Gastrocnemius medialis (tissue), 4 donors: ENCODE results near the gene HLA-A. TPM values are rescaled to one million over a fixed set of nuclear protein-coding genes. Genes with fewer than 3 reads are reported as not detected.
A peak's percentile ranks its signal among the peaks of the same experiment; 100 is the strongest.

Source experiments
- ATAC-seq, 2 donors: fragments of 150-250 bp; one replicate each; pipeline ENCODE4 v1.9.1; 2016
- DNase-seq, 2 donors: peaks; one replicate each; pipeline ENCODE4 v3.0.0-alpha.2; 2019
- H3K27ac ChIP-seq, 4 donors: fragments of 200-600 bp; sonication (generic); 1 replicate in 1 of 4; 2 replicates in 3 of 4; pipeline ENCODE4 v1.5.1; 2016 to 2018; ENCODE audit warnings: mild to moderate bottlenecking in 2 of 4, moderate library complexity in 1 of 4
- H3K27me3 ChIP-seq, 3 donors: fragments of 200-600 bp; sonication (generic) in 2 of 3; 1 replicate in 1 of 3; 2 replicates in 2 of 3; pipeline versions ENCODE4 v1.5.1 to v1.6.0; 2016 to 2019; ENCODE audit warnings: mild to moderate bottlenecking in 1 of 3, moderate library complexity in 1 of 3
- H3K36me3 ChIP-seq, 2 donors: fragments of 200-600 bp; sonication (generic) in 1 of 2; one replicate each; pipeline ENCODE4 v1.5.1; 2017 to 2018
- H3K4me1 ChIP-seq, 2 donors: fragments of 200-600 bp; sonication (generic) in 1 of 2; one replicate each; pipeline ENCODE4 v1.5.1; 2016 to 2017; ENCODE audit warnings: mild to moderate bottlenecking in 2 of 2
- H3K4me3 ChIP-seq, 4 donors: fragments of 200-600 bp; sonication (generic) in 3 of 4; 1 replicate in 1 of 4; 2 replicates in 3 of 4; pipeline ENCODE4 v1.5.1; 2016 to 2019; ENCODE audit warnings: mild to moderate bottlenecking in 2 of 4
- H3K9me3 ChIP-seq, 3 donors: fragments of 200-600 bp; sonication (generic) in 2 of 3; 1 replicate in 1 of 3; 2 replicates in 2 of 3; pipeline ENCODE4 v1.5.1; 2016 to 2019
- POLR2A ChIP-seq, 2 donors: fragments of 450-650 bp; IDR thresholded peaks; one replicate each; pipeline ENCODE4 v1.6.1; 2017; ENCODE audit warnings: antibody characterized with exemption in 2 of 2, mild to moderate bottlenecking in 2 of 2, moderate library complexity in 2 of 2
- in situ Hi-C, 4 donors: fragments of 200-750 bp; cut with MboI; loops; one replicate each; pipeline versions ENCODE4 v1.15.0 to v1.8.0; 2017; ENCODE audit warnings: low sequenced_read_pairs in 4 of 4
- intact Hi-C: fragments of 100-400 bp; cut with DNase I; formaldehyde crosslinking; loops from one replicate; pipeline ENCODE4 v1.15.1; 2023; ENCODE audit warnings: low total_unique reads
- total RNA-seq, 4 donors: library from RNA; depleted of rRNA; stranded (reverse); fragments of >200 nt; gene quantifications; one replicate each; pipeline versions ENCODE4 v1.1.0 to v1.2.3, GENCODE V29; 2016
- TF ChIP-seq, protein P1 (sequence below), 5 experiments: fragments of 450-650 bp in 3 of 5; fragments of 200-600 bp in 2 of 5; sonication (generic) in 2 of 5; IDR thresholded peaks in 4 of 5; conservative IDR thresholded peaks in 1 of 5; 1 replicate in 4 of 5; 2 replicates in 1 of 5; pipeline ENCODE4 v1.5.1; 2016 to 2019; ENCODE audit warnings: antibody characterized with exemption in 5 of 5, mild to moderate bottlenecking in 3 of 5, moderate library complexity in 3 of 5

Gene HLA-A
- total RNA-seq, 4 donors from 2014 or later, result 149 to 161 (median 154) TPM

DNA sequence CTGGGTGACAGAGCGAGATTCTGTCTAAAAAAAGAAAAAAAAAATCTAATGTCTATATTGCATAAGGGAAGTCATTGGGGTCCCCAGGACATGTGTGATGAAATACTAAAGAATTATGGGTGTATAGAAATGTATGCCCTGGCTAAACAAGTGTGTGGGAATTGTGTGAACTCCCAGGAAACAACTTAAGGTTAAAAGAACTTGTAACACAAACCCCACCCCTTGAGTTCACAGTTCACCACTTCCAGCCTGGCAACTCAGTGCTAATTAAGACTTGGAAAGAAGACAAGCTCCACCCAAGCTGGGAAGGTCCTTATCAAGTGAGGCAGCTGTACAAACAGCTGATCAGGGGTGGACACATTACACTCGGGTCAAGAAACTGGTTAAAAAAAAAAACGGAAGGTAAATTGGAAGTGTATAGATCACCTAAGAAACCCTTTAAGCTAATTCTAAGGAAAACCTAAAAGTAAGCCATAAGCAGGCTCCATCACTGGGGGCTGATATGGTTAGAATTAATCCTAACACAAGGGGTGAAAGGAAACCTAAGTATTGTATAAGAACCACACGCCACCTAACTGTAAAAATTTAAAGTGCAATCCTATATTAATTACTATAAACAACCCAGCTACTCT, 25.2 kb downstream of the HLA-A start:
- Histone ChIP-seq H3K36me3 (no peaks in the 10 kb centered on the region), H3K4me1 (peaks cover 38 to 44% of the 10 kb centered on the region in 2 donors), H3K27ac (peak overlapping the region in 3 of 4 donors; percentile 86 to 92 (median 88)), H3K27me3 (no peaks in the 10 kb centered on the region), H3K4me3 (peak overlapping the region in 1 of 4 donors; percentile 7), H3K9me3 (no peaks in the 10 kb centered on the region)
- TF ChIP-seq, protein P1, sequence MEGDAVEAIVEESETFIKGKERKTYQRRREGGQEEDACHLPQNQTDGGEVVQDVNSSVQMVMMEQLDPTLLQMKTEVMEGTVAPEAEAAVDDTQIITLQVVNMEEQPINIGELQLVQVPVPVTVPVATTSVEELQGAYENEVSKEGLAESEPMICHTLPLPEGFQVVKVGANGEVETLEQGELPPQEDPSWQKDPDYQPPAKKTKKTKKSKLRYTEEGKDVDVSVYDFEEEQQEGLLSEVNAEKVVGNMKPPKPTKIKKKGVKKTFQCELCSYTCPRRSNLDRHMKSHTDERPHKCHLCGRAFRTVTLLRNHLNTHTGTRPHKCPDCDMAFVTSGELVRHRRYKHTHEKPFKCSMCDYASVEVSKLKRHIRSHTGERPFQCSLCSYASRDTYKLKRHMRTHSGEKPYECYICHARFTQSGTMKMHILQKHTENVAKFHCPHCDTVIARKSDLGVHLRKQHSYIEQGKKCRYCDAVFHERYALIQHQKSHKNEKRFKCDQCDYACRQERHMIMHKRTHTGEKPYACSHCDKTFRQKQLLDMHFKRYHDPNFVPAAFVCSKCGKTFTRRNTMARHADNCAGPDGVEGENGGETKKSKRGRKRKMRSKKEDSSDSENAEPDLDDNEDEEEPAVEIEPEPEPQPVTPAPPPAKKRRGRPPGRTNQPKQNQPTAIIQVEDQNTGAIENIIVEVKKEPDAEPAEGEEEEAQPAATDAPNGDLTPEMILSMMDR (IDR thresholded peaks at IDR 0.05 in 4 of 5, conservative IDR thresholded peaks at IDR 0.05 in 1 of 5), result peak in 2 of 5 experiments; percentile 8 to 36
- TF ChIP-seq POLR2A (IDR thresholded peaks at IDR 0.05), result no peak
- ATAC-seq (no peak), DNase-seq (no peak)
- intact Hi-C loops, result no loop called here
- in situ Hi-C loops, result no loop called here

DNA sequence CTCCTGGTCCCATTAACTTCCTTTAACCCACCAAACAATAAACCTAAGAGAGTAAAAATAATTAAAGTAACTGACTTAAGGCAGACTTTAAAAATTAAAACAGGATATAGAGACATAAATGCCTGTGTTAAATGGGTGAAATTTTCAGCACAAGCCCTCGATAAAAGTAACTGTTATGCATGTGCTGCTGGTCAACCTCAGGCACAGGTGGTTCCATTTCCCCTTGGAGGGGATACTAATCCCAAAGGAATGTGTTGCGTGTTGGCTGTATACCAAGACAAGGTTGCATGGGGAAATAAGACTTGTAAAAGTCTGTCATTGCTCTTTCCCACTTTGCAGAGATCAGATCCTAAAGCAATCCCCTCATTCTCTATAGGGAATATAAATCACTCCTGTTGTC, 25.8 kb downstream of the HLA-A start:
- intact Hi-C loops, result no loop called here
- Histone ChIP-seq H3K27ac (peak overlapping the region in 3 of 4 donors; percentile 86 to 92 (median 88)), H3K36me3 (no peaks in the 10 kb centered on the region), H3K27me3 (no peaks in the 10 kb centered on the region), H3K9me3 (no peaks in the 10 kb centered on the region), H3K4me3 (no peak overlapping the region), H3K4me1 (peaks cover 38 to 41% of the 10 kb centered on the region in 2 donors)
- no peak for TF ChIP-seq POLR2A (IDR thresholded peaks at IDR 0.05)
- TF ChIP-seq, protein P1 (IDR thresholded peaks at IDR 0.05 in 4 of 5, conservative IDR thresholded peaks at IDR 0.05 in 1 of 5), result no peak
- no peak for ATAC-seq
- in situ Hi-C loops, result no loop called here
- DNase-seq, result no peak

DNA sequence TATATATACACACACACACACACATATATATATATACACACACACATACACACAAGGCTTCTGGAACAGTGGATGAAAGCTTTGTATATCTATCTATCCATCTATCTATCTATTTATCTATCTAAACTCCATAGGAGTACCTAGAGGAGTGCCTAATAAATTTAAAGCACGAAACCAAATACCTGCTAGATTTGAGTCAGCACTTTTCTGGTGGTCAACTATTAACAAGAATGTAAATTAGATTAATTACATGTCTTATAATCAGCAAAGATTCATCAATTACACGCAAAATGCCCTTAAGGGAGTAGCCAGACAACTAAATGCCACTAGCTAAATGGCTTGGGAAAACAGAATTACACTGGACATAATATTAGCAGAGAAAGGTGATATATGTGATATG, 26.6 kb downstream of the HLA-A start:
- Histone ChIP-seq H3K9me3 (no peaks in the 10 kb centered on the region), H3K27ac (peak overlapping the region in 1 of 4 donors; percentile 10), H3K36me3 (no peaks in the 10 kb centered on the region), H3K4me3 (no peak overlapping the region), H3K4me1 (peaks cover 38 to 41% of the 10 kb centered on the region in 2 donors), H3K27me3 (no peaks in the 10 kb centered on the region)
- intact Hi-C loops, result no loop called here
- ATAC-seq (no peak), DNase-seq (no peak)
- TF ChIP-seq, protein P1 (IDR thresholded peaks at IDR 0.05 in 4 of 5, conservative IDR thresholded peaks at IDR 0.05 in 1 of 5), result no peak
- no peak for TF ChIP-seq POLR2A (IDR thresholded peaks at IDR 0.05)
- in situ Hi-C loops, result no loop called here

DNA sequence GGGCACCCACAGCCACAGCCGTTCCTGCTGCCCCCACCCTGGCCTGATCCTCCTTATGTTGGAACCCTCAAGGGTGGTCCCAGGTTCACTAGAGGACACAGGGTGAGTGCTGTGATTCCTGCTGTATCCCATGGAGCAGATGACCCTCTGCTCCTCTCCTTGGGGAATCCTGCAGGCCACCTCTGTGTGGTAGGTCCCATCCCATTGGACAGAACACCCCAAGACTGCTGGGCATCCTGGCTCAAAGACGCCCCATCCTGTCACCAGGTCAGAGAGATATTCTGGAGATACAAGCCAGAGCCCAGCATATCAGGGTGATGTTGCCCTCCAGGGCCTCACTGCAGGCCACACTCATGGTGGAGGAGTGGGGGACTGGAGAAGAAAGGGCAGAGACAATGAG, 28.4 kb downstream of the HLA-A start:
- DNase-seq (no peak), ATAC-seq (no peak)
- in situ Hi-C loops (no loop called here), intact Hi-C loops (no loop called here)
- TF ChIP-seq, protein P1 (IDR thresholded peaks at IDR 0.05 in 4 of 5, conservative IDR thresholded peaks at IDR 0.05 in 1 of 5), result no peak
- no peak for TF ChIP-seq POLR2A (IDR thresholded peaks at IDR 0.05)
- H3K9me3 ChIP-seq, result no peaks in the 10 kb centered on the region
- H3K4me3 ChIP-seq, result no peak overlapping the region
- no peaks in the 10 kb centered on the region for H3K36me3 ChIP-seq
- H3K27ac ChIP-seq, result no peak overlapping the region
- peaks cover 29 to 36% of the 10 kb centered on the region in 2 donors for H3K4me1 ChIP-seq
- H3K27me3 ChIP-seq, result no peaks in the 10 kb centered on the region
